SK-N-SH (cell line): ENCODE measurements around the gene PPP1R12C. TPM values are rescaled to one million over a fixed set of nuclear protein-coding genes. Genes with fewer than 3 reads are reported as not detected.

Source experiments
- CTCF ChIA-PET: fragments of 300-600, 350-600 bp; formaldehyde crosslinking; extraction: SDS; loops from one replicate; lab custom pipeline; 2021; lab: Yijun Ruan, JAX
- POLR2A ChIA-PET: fragments of 350-600 bp; sonication (Branson Sonifier 250); formaldehyde crosslinking; extraction: SDS; loops from one replicate; lab custom pipeline; 2020; ENCODE audit warnings: antibody characterized with exemption, inconsistent platforms; lab: Yijun Ruan, JAX
- DNase-seq: peaks from one replicate; pipeline ENCODE4 v3.0.0; 2012
- H2AFZ ChIP-seq: fragments of 200-600 bp; sonication (generic); 2 replicates; pipeline ENCODE4 v1.8.1; 2016; ENCODE audit warnings: antibody characterized with exemption, mild to moderate bottlenecking, low read depth
- H3F3A ChIP-seq: fragments of 200-600 bp; sonication (generic); replicated peaks from 2 replicates; pipeline ENCODE3; 2016; ENCODE audit warnings: antibody characterized with exemption, mild to moderate bottlenecking; ENCODE audit not compliant: insufficient read depth
- H3K27ac ChIP-seq, 2 experiments: fragments of 200-500 bp in 1 of 2; fragments of 200-600 bp in 1 of 2; sonication (Bioruptor generic) in 1 of 2; sonication (generic), shearing (Covaris generic) in 1 of 2; 2 replicates each; pipeline versions ENCODE4 v1.5.1 to v1.6.1; 2014 to 2016; ENCODE audit warnings: low read depth in 2 of 2, inconsistent platforms in 1 of 2, low read length in 1 of 2, mild to moderate bottlenecking in 1 of 2, mixed read lengths in 1 of 2
- H3K27me3 ChIP-seq: fragments of 200-600 bp; sonication (generic), shearing (Covaris generic); 2 replicates; pipeline ENCODE4 v1.6.1; 2016; ENCODE audit warnings: mixed run types; ENCODE audit not compliant: insufficient read depth
- H3K36me3 ChIP-seq, 2 experiments: fragments of 200-500 bp in 1 of 2; fragments of 200-600 bp in 1 of 2; sonication (Bioruptor generic) in 1 of 2; sonication (generic) in 1 of 2; replicated peaks in 1 of 2; 2 replicates each; pipeline versions ENCODE3 to v1.5.1; 2014 to 2016; ENCODE audit warnings: low read length in 1 of 2, mild to moderate bottlenecking in 1 of 2; ENCODE audit not compliant: insufficient read depth in 2 of 2, control insufficient read depth in 1 of 2
- H3K4me1 ChIP-seq, 2 experiments: fragments of 200-500 bp in 1 of 2; fragments of 200-600 bp in 1 of 2; sonication (Bioruptor generic) in 1 of 2; sonication (generic), shearing (Covaris generic) in 1 of 2; 2 replicates each; pipeline versions ENCODE4 v1.5.1 to v1.6.1; 2014 to 2016; ENCODE audit warnings: low read depth in 1 of 2, low read length in 1 of 2, mixed run types in 1 of 2; ENCODE audit not compliant: insufficient read depth in 2 of 2, control insufficient read depth in 1 of 2
- H3K4me2 ChIP-seq: fragments of 200-600 bp; sonication (generic), shearing (Covaris generic); 2 replicates; pipeline ENCODE4 v1.6.1; 2017; ENCODE audit warnings: mixed run types
- H3K4me3 ChIP-seq, 2 experiments: fragments of 200-500 bp in 1 of 2; fragments of 200-600 bp in 1 of 2; sonication (Bioruptor generic) in 1 of 2; sonication (generic), shearing (Covaris generic) in 1 of 2; 2 replicates each; pipeline versions ENCODE4 v1.5.1 to v1.8.1; 2014 to 2016; ENCODE audit warnings: low read depth in 2 of 2, inconsistent platforms in 1 of 2, low read length in 1 of 2, mild to moderate bottlenecking in 1 of 2, mixed read lengths in 1 of 2, moderate library complexity in 1 of 2
- H3K79me2 ChIP-seq: fragments of 200-600 bp; sonication (generic); 2 replicates; pipeline ENCODE4 v1.8.1; 2017; ENCODE audit warnings: mild to moderate bottlenecking; ENCODE audit not compliant: insufficient read depth
- H3K9ac ChIP-seq: fragments of 200-600 bp; sonication (generic); 2 replicates; pipeline ENCODE4 v1.6.1; 2017; ENCODE audit warnings: mixed run types
- H3K9me2 ChIP-seq: fragments of 200-600 bp; sonication (generic); 2 replicates; pipeline ENCODE4 v1.6.1; 2017; ENCODE audit warnings: mixed run types
- H3K9me3 ChIP-seq: fragments of 200-600 bp; sonication (generic); 2 replicates; pipeline ENCODE4 v1.6.1; 2017; ENCODE audit warnings: mixed run types, mild to moderate bottlenecking, moderate library complexity
- H4K20me1 ChIP-seq: fragments of 200-600 bp; sonication (generic); 2 replicates; pipeline ENCODE4 v1.6.1; 2017; ENCODE audit warnings: mild to moderate bottlenecking, mixed run types; ENCODE audit not compliant: insufficient read depth
- CHD2 ChIP-seq: fragments of 150-350 bp; IDR thresholded peaks from 2 replicates; pipeline ENCODE4 v1.6.1; 2018; ENCODE audit warnings: low read length; ENCODE audit not compliant: partially characterized antibody
- EP300 ChIP-seq, 2 experiments: IDR thresholded peaks; 2 replicates each; pipeline versions ENCODE4 v1.4.0 to v1.6.1; 2012; ENCODE audit warnings: borderline replicate concordance in 1 of 2, low read depth in 1 of 2, low read length in 1 of 2
- EZH2phosphoT487 ChIP-seq: fragments of 200-600 bp; sonication (generic); IDR thresholded peaks from 2 replicates; pipeline ENCODE4 v1.6.1; 2017; ENCODE audit warnings: low read depth, mixed run types, mild to moderate bottlenecking, antibody characterized with exemption, moderate library complexity, borderline replicate concordance
- FOSL2 ChIP-seq: IDR thresholded peaks from 2 replicates; pipeline ENCODE4 v1.4.0; 2012; ENCODE audit warnings: low read depth, mild to moderate bottlenecking, moderate library complexity, borderline replicate concordance
- GATA2 ChIP-seq: sonication (generic); formaldehyde crosslinking; IDR thresholded peaks from 2 replicates; pipeline ENCODE4 v1.5.0; 2020; ENCODE audit warnings: mild to moderate bottlenecking, missing genetic modification reagents
- JUND ChIP-seq: IDR thresholded peaks from 2 replicates; pipeline ENCODE4 v1.4.0; 2012
- MEF2A ChIP-seq: IDR thresholded peaks from 2 replicates; pipeline ENCODE4 v1.4.0; 2012; ENCODE audit warnings: low read depth, borderline replicate concordance
- RFX5 ChIP-seq: IDR thresholded peaks from 2 replicates; pipeline ENCODE4 v1.6.1; 2012; ENCODE audit warnings: mild to moderate bottlenecking, improper control_type of control experiment, low read length
- RXRA ChIP-seq: IDR thresholded peaks from 2 replicates; pipeline ENCODE4 v1.4.0; 2012; ENCODE audit warnings: low read depth, mild to moderate bottlenecking, borderline replicate concordance
- SIN3A ChIP-seq: IDR thresholded peaks from 2 replicates; pipeline ENCODE4 v1.6.1; 2012; ENCODE audit warnings: low read depth, mild to moderate bottlenecking, low read length, moderate library complexity, borderline replicate concordance
- TAF1 ChIP-seq: IDR thresholded peaks from 2 replicates; pipeline ENCODE4 v1.6.1; 2012; ENCODE audit warnings: low read depth, mild to moderate bottlenecking, low read length, moderate library complexity, borderline replicate concordance
- TCF12 ChIP-seq: IDR thresholded peaks from 2 replicates; pipeline ENCODE4 v1.4.0; 2012
- TEAD4 ChIP-seq: IDR thresholded peaks from 2 replicates; pipeline ENCODE4 v1.4.0; 2012; ENCODE audit warnings: mild to moderate bottlenecking, borderline replicate concordance; ENCODE audit not compliant: insufficient read depth
- WGBS: methylation state at CpG from one replicate; pipeline ENCODE4 v1.1.6; 2017; ENCODE audit warnings: low lambda C conversion rate; 5-methylcytosine and 5-hydroxymethylcytosine counted together
- polyA plus RNA-seq, 3 experiments: library from polyadenylated mRNA; depleted of rRNA; stranded (reverse); fragments of >200 nt; gene quantifications; 2 replicates each; pipeline ENCODE4 v1.2.3, GENCODE V29; 2012
- TF ChIP-seq, protein P1 (sequence below): IDR thresholded peaks from 2 replicates; pipeline ENCODE4 v1.4.0; 2012; ENCODE audit warnings: low read depth, borderline replicate concordance
- TF ChIP-seq, protein P2 (sequence below): IDR thresholded peaks from 2 replicates; pipeline ENCODE4; 2012
- TF ChIP-seq, protein P3 (sequence below): IDR thresholded peaks from 2 replicates; pipeline ENCODE4 v1.4.0; 2012; ENCODE audit warnings: low read depth
- TF ChIP-seq, protein P4 (sequence below): fragments of 150-350 bp; IDR thresholded peaks from 2 replicates; pipeline ENCODE4 v1.6.1; 2016; ENCODE audit warnings: mild to moderate bottlenecking, low read depth, low read length
- TF ChIP-seq, protein P5 (sequence below): fragments of 200-600 bp; sonication (generic); IDR thresholded peaks from 2 replicates; pipeline ENCODE4 v1.6.1; 2017; ENCODE audit warnings: antibody characterized with exemption, mild to moderate bottlenecking, moderate library complexity

PPP1R12C gene
- polyA plus RNA-seq, 1 of the 3 experiments (the other 2 are of a cell fraction), result 83.9 TPM

DNA sequence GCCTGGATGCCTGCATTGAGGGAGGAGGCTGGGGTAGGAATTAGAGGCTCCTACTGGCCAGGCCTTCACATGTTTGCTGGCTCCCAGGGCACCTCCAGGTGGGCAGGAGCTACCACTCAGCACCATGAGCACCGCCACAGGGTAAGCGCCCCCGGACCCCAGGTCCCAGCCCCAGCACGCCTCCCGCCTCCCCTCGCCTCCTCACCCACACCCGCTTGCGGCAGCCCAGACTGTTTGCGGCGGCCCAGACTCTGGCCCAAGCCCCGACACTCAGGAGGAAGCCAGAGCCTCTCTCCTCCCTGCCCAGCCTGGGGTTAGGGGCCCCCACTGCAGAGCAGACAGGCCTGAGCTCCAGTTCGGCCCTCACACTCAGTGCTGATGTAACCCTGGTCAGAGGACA is 41.1 kb downstream of the PPP1R12C start:
- Histone ChIP-seq H3F3A (peaks cover 6% of the 10 kb centered on the region), H3K27ac (no peak overlapping the region), H2AFZ (no peak overlapping the region), H3K9ac (no peak overlapping the region), H3K9me2 (no peaks in the 10 kb centered on the region), H3K27me3 (no peaks in the 10 kb centered on the region), H3K4me1 (peaks cover 0 to 16% of the 10 kb centered on the region in 2 experiments; a peak in 1 of 4 replicates), H4K20me1 (no peaks in the 10 kb centered on the region), H3K79me2 (no peaks in the 10 kb centered on the region), H3K36me3 (no peaks in the 10 kb centered on the region), H3K9me3 (no peaks in the 10 kb centered on the region), H3K4me3 (no peak overlapping the region), H3K4me2 (no peak overlapping the region)
- ChIA-PET CTCF (interaction anchor here (0.9 kb wide), 1 partner anchor 12 kb away, joined by 3 read pairs; no protein-coding TSS in a partner anchor), POLR2A (no interaction called here)
- TF ChIP-seq SIN3A (no peak), CHD2 (no peak), EZH2phosphoT487 (no peak), JUND (no peak), EP300 (IDR thresholded peaks at IDR 0.05; ENCODE audit: borderline replicate concordance in 1 of 2, low read depth in 1 of 2, low read length in 1 of 2) (no peak)
- no peak for DNase-seq
- WGBS, result 40% methylated on average over 1 of the region's 12 CpGs

DNA sequence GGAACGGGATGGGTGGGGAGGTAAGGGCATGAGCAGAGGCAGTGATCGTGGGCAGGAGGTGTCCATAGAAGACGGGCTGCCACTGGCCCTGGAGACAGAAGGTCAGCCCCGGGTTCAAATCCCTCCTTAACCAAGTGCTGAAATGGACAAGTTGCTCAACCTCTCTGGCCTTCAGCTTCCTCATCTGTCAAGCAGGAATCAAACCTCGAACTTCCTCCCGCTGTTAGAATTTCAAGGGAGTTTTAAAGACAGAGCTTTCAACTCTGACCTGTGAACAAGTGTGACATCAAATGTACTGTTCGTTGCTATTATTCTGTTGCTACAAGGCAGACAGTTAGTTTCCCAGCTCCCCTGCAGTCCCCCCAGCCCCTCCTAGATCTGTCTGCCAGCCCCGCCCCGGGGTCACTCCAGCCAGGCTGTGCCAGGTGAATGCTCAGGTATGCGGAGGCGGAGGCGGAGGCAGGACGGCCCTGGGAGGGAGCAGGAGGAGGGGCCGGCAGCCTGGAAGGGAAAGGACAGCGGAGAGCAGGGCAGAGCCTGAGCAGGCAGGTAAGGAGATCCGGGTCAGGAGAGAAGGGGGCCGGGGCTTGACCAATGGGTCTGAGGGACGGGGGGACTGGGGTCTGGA is 42.0 kb downstream of the PPP1R12C start, which contains the start of gene EPS8L1:
EPS8L1 (plus strand) TSS at position 499 of the 628 bp plus-strand sequence. CDS start 576 bp downstream, outside the sequence.
- Histone ChIP-seq H3K9me3 (no peaks in the 10 kb centered on the region), H3K9me2 (no peaks in the 10 kb centered on the region), H3K4me3 (no peak within 1 kb of the TSS), H3K4me2 (no peak within 1 kb of the TSS), H3K4me1 (peaks cover 0 to 9% of the 10 kb centered on the region in 2 experiments; a peak in 1 of 4 replicates), H3F3A (no peaks in the 10 kb centered on the region), H2AFZ (no peak within 1 kb of the TSS), H4K20me1 (no peaks in the 10 kb centered on the region), H3K9ac (no peak within 1 kb of the TSS), H3K27ac (no peak within 1 kb of the TSS), H3K27me3 (no peaks in the 10 kb centered on the region), H3K79me2 (no peaks in the 10 kb centered on the region), H3K36me3 (no peaks in the 10 kb centered on the region)
- DNase-seq, result no peak
- 37% methylated on average over 16 of the region's 18 CpGs for WGBS
- ChIA-PET POLR2A (no interaction called here), CTCF (interaction anchor here (0.9 to 1.3 kb wide), 2 partner anchors 13 to 14 kb away, joined by 3 to 6 read pairs; no protein-coding TSS in a partner anchor)
- TF ChIP-seq, protein P1, sequence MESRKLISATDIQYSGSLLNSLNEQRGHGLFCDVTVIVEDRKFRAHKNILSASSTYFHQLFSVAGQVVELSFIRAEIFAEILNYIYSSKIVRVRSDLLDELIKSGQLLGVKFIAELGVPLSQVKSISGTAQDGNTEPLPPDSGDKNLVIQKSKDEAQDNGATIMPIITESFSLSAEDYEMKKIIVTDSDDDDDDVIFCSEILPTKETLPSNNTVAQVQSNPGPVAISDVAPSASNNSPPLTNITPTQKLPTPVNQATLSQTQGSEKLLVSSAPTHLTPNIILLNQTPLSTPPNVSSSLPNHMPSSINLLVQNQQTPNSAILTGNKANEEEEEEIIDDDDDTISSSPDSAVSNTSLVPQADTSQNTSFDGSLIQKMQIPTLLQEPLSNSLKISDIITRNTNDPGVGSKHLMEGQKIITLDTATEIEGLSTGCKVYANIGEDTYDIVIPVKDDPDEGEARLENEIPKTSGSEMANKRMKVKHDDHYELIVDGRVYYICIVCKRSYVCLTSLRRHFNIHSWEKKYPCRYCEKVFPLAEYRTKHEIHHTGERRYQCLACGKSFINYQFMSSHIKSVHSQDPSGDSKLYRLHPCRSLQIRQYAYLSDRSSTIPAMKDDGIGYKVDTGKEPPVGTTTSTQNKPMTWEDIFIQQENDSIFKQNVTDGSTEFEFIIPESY, result no peak
- no peak for TF ChIP-seq FOSL2
- TF ChIP-seq, protein P2, sequence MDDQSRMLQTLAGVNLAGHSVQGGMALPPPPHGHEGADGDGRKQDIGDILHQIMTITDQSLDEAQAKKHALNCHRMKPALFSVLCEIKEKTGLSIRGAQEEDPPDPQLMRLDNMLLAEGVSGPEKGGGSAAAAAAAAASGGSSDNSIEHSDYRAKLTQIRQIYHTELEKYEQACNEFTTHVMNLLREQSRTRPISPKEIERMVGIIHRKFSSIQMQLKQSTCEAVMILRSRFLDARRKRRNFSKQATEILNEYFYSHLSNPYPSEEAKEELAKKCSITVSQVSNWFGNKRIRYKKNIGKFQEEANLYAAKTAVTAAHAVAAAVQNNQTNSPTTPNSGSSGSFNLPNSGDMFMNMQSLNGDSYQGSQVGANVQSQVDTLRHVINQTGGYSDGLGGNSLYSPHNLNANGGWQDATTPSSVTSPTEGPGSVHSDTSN, result no peak
- TF ChIP-seq CHD2, result no peak
- TF ChIP-seq, protein P3, sequence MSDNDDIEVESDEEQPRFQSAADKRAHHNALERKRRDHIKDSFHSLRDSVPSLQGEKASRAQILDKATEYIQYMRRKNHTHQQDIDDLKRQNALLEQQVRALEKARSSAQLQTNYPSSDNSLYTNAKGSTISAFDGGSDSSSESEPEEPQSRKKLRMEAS, result no peak
- TF ChIP-seq GATA2 (CRISPR knock-in tag), result no peak
- TF ChIP-seq, protein P4, sequence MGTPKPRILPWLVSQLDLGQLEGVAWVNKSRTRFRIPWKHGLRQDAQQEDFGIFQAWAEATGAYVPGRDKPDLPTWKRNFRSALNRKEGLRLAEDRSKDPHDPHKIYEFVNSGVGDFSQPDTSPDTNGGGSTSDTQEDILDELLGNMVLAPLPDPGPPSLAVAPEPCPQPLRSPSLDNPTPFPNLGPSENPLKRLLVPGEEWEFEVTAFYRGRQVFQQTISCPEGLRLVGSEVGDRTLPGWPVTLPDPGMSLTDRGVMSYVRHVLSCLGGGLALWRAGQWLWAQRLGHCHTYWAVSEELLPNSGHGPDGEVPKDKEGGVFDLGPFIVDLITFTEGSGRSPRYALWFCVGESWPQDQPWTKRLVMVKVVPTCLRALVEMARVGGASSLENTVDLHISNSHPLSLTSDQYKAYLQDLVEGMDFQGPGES, result no peak
- TF ChIP-seq RFX5, result no peak
- no peak for TF ChIP-seq EP300 (IDR thresholded peaks at IDR 0.05; ENCODE audit: borderline replicate concordance in 1 of 2, low read depth in 1 of 2, low read length in 1 of 2)
- TF ChIP-seq TAF1, result no peak
- TF ChIP-seq RXRA, result no peak
- no peak for TF ChIP-seq TCF12
- TF ChIP-seq, protein P5, sequence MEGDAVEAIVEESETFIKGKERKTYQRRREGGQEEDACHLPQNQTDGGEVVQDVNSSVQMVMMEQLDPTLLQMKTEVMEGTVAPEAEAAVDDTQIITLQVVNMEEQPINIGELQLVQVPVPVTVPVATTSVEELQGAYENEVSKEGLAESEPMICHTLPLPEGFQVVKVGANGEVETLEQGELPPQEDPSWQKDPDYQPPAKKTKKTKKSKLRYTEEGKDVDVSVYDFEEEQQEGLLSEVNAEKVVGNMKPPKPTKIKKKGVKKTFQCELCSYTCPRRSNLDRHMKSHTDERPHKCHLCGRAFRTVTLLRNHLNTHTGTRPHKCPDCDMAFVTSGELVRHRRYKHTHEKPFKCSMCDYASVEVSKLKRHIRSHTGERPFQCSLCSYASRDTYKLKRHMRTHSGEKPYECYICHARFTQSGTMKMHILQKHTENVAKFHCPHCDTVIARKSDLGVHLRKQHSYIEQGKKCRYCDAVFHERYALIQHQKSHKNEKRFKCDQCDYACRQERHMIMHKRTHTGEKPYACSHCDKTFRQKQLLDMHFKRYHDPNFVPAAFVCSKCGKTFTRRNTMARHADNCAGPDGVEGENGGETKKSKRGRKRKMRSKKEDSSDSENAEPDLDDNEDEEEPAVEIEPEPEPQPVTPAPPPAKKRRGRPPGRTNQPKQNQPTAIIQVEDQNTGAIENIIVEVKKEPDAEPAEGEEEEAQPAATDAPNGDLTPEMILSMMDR, result no peak
- no peak for TF ChIP-seq TEAD4
- TF ChIP-seq EZH2phosphoT487, result no peak
- TF ChIP-seq MEF2A, result no peak
